GM23338 (cell line): ENCODE measurements around the gene SLC6A5. TPM values are rescaled to one million over a fixed set of nuclear protein-coding genes. Genes with fewer than 3 reads are reported as not detected.

Experiments
- ATAC-seq: fragments of 200-7000 bp; cut with Tn5 transposase; 3 replicates; pipeline ENCODE4 v1.9.1; 2020
- DNase-seq: peaks from one replicate; pipeline ENCODE4 v3.0.0-alpha.2; 2015; ENCODE audit warnings: low spot score
- H2AFZ ChIP-seq: fragments of 200-600 bp; sonication (generic); 2 replicates; pipeline ENCODE4 v1.8.0; 2016; ENCODE audit warnings: antibody characterized with exemption, mild to moderate bottlenecking, moderate library complexity
- H3F3A ChIP-seq: fragments of 200-600 bp; sonication (generic); replicated peaks from 2 replicates; pipeline ENCODE4 v1.8.0; 2017; ENCODE audit warnings: antibody characterized with exemption, mixed run types, low read depth
- H3K27ac ChIP-seq: fragments of 200-600 bp; sonication (generic); 2 replicates; pipeline ENCODE4 v1.6.1; 2016; ENCODE audit warnings: low read depth
- H3K27me3 ChIP-seq: fragments of 200-600 bp; sonication (generic); 2 replicates; pipeline ENCODE4 v1.8.0; 2016; ENCODE audit warnings: mild to moderate bottlenecking, mixed run types, moderate library complexity; ENCODE audit not compliant: insufficient read depth
- H3K36me3 ChIP-seq: fragments of 200-600 bp; sonication (generic); 2 replicates; pipeline ENCODE4 v1.8.0; 2016; ENCODE audit warnings: mild to moderate bottlenecking; ENCODE audit not compliant: insufficient read depth
- H3K4me1 ChIP-seq: fragments of 200-600 bp; sonication (generic); 2 replicates; pipeline ENCODE4 v1.8.0; 2016; ENCODE audit warnings: mild to moderate bottlenecking, moderate library complexity; ENCODE audit not compliant: insufficient read depth
- H3K4me2 ChIP-seq: fragments of 200-600 bp; sonication (generic); 2 replicates; pipeline ENCODE4 v1.7.1; 2017; ENCODE audit warnings: mixed run types
- H3K4me3 ChIP-seq: fragments of 200-600 bp; sonication (generic); 2 replicates; pipeline ENCODE4 v1.6.1; 2016; ENCODE audit warnings: mixed run types
- H3K79me2 ChIP-seq: fragments of 200-600 bp; sonication (generic); replicated peaks from 2 replicates; pipeline ENCODE4 v1.8.0; 2017; ENCODE audit warnings: mild to moderate bottlenecking; ENCODE audit not compliant: insufficient read depth
- H3K9me2 ChIP-seq: fragments of 200-600 bp; sonication (generic); 2 replicates; pipeline ENCODE4 v1.8.0; 2017; ENCODE audit not compliant: insufficient read depth
- H4K20me1 ChIP-seq: fragments of 200-600 bp; sonication (generic); replicated peaks from 2 replicates; pipeline ENCODE4 v1.8.0; 2017; ENCODE audit warnings: mild to moderate bottlenecking; ENCODE audit not compliant: insufficient read depth
- H3K27ac Mint-ChIP-seq: 2 replicates; pipeline ENCODE4 v1.8.0; 2020; ENCODE audit warnings: inconsistent platforms, mild to moderate bottlenecking, moderate library complexity, mixed read lengths
- H3K27me3 Mint-ChIP-seq: 3 replicates; pipeline ENCODE4 v1.8.0; 2022; ENCODE audit warnings: low read depth, mild to moderate bottlenecking, moderate library complexity, mixed read lengths, inconsistent platforms; ENCODE audit not compliant: insufficient read depth, poor library complexity
- H3K36me3 Mint-ChIP-seq: 3 replicates; pipeline ENCODE4 v1.8.0; 2021; ENCODE audit warnings: low read depth, mild to moderate bottlenecking, inconsistent platforms, moderate library complexity, mixed read lengths
- H3K4me1 Mint-ChIP-seq: 3 replicates; pipeline ENCODE4 v1.8.0; 2020; ENCODE audit warnings: mild to moderate bottlenecking, inconsistent platforms, mixed read lengths
- H3K4me3 Mint-ChIP-seq: 3 replicates; pipeline ENCODE4 v1.8.0; 2021; ENCODE audit warnings: moderate library complexity, mild to moderate bottlenecking, inconsistent platforms, mixed read lengths
- H3K9me3 Mint-ChIP-seq: 3 replicates; pipeline ENCODE4 v1.8.0; 2020; ENCODE audit warnings: moderate library complexity, mild to moderate bottlenecking, inconsistent platforms, mixed read lengths
- CREB1 ChIP-seq: fragments of 250-450 bp; sonication (Bioruptor Pico); IDR thresholded peaks from 2 replicates; pipeline ENCODE4 v1.5.0; 2020; ENCODE audit warnings: low read depth, mild to moderate bottlenecking, moderate library complexity
- CTCF ChIP-seq, 2 experiments: fragments of 200-600 bp in 1 of 2; sonication (generic) in 1 of 2; conservative IDR thresholded peaks; 2 replicates each; pipeline versions ENCODE4 v1.5.1 to v1.6.1; 2016 to 2017; ENCODE audit warnings: antibody characterized with exemption in 2 of 2, low read depth in 2 of 2, mild to moderate bottlenecking in 2 of 2, moderate library complexity in 1 of 2
- EZH2 ChIP-seq: fragments of 200-600 bp; sonication (generic); IDR thresholded peaks from one replicate; pipeline ENCODE4 v1.8.0; 2017; ENCODE audit warnings: antibody characterized with exemption, mild to moderate bottlenecking, low read depth; ENCODE audit not compliant: unreplicated experiment
- EZH2phosphoT487 ChIP-seq: fragments of 200-600 bp; sonication (generic); IDR thresholded peaks from one replicate; pipeline ENCODE4 v1.8.1; 2018; ENCODE audit warnings: antibody characterized with exemption; ENCODE audit not compliant: unreplicated experiment
- JUNB ChIP-seq: IDR thresholded peaks from one replicate; pipeline ENCODE4 v1.6.1; 2016; ENCODE audit warnings: antibody characterized with exemption; ENCODE audit not compliant: unreplicated experiment
- NANOG ChIP-seq: IDR thresholded peaks from 2 replicates; pipeline ENCODE4 v1.6.1; 2016; ENCODE audit warnings: antibody characterized with exemption, borderline replicate concordance
- POLR2AphosphoS5 ChIP-seq: IDR thresholded peaks from 2 replicates; pipeline ENCODE4 v1.6.1; 2016; ENCODE audit warnings: antibody characterized with exemption, low read depth
- REST ChIP-seq: IDR thresholded peaks from one replicate; pipeline ENCODE4 v1.6.1; 2018; ENCODE audit warnings: antibody characterized with exemption; ENCODE audit not compliant: unreplicated experiment
- STAT1 ChIP-seq: IDR thresholded peaks from one replicate; pipeline ENCODE4 v1.6.1; 2016; ENCODE audit warnings: antibody characterized with exemption; ENCODE audit not compliant: unreplicated experiment
- ZNF114 ChIP-seq: fragments of 250-450 bp; sonication (Bioruptor Pico); IDR thresholded peaks from 2 replicates; pipeline ENCODE4 v1.5.0; 2020; ENCODE audit warnings: mild to moderate bottlenecking, moderate library complexity
- ZNF331 ChIP-seq: fragments of 250-450 bp; sonication (Bioruptor Pico); IDR thresholded peaks from 2 replicates; pipeline ENCODE4 v1.5.0; 2020; ENCODE audit warnings: low read depth, mild to moderate bottlenecking, moderate library complexity
- ZNF462 ChIP-seq: fragments of 250-450 bp; sonication (Bioruptor Pico); IDR thresholded peaks from 2 replicates; pipeline ENCODE4 v1.5.0; 2020; ENCODE audit warnings: mild to moderate bottlenecking, moderate library complexity
- polyA plus RNA-seq: library from polyadenylated mRNA; unstranded; fragments of >200 nt; fragmentation: Nextera tagmentation; extraction: Ambion mirVana; gene quantifications from 2 replicates; pipeline ENCODE4 v1.2.1, GENCODE V29; 2016
- total RNA-seq: library from RNA; depleted of rRNA; stranded (reverse); fragments of >200 nt; shearing (Covaris generic); gene quantifications from 2 replicates; pipeline ENCODE4 v1.2.3, GENCODE V29; 2014
- TF ChIP-seq, protein P1 (sequence below): IDR thresholded peaks from 2 replicates; pipeline ENCODE4 v1.6.1; 2016; ENCODE audit warnings: antibody characterized with exemption

The SLC6A5 gene
- total and polyA plus RNA-seq, 2 experiments from 2014 or later, result not detected

- Histone ChIP-seq H2AFZ (no peak overlapping the region), H3K9me2 (no peaks in the 10 kb centered on the region), H3K79me2 (no peaks in the 10 kb centered on the region), H3K27me3 (no peaks in the 10 kb centered on the region), H3K27ac (no peak overlapping the region), H3K4me2 (no peak overlapping the region), H3F3A (no peaks in the 10 kb centered on the region), H3K4me3 (no peak overlapping the region), H4K20me1 (no peaks in the 10 kb centered on the region), H3K4me1 (peaks cover 7% of the 10 kb centered on the region; the same call in 1 of the 2 replicates), H3K36me3 (no peaks in the 10 kb centered on the region)
- Mint-ChIP-seq H3K27ac (no peak overlapping the region), H3K4me1 (peaks cover 21% of the 10 kb centered on the region), H3K27me3 (peaks cover 6% of the 10 kb centered on the region), H3K9me3 (no peaks in the 10 kb centered on the region; the same call in 2 of the 3 replicates), H3K36me3 (no peaks in the 10 kb centered on the region), H3K4me3 (no peak overlapping the region)
- no peak for TF ChIP-seq JUNB
- TF ChIP-seq ZNF462, result no peak
- TF ChIP-seq ZNF114, result no peak
- TF ChIP-seq EZH2phosphoT487, result no peak
- TF ChIP-seq REST, result no peak
- TF ChIP-seq CREB1 (CRISPR knock-in tag), result no peak
- TF ChIP-seq EZH2, result no peak
- TF ChIP-seq, protein P1, sequence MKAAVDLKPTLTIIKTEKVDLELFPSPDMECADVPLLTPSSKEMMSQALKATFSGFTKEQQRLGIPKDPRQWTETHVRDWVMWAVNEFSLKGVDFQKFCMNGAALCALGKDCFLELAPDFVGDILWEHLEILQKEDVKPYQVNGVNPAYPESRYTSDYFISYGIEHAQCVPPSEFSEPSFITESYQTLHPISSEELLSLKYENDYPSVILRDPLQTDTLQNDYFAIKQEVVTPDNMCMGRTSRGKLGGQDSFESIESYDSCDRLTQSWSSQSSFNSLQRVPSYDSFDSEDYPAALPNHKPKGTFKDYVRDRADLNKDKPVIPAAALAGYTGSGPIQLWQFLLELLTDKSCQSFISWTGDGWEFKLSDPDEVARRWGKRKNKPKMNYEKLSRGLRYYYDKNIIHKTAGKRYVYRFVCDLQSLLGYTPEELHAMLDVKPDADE, result no peak
- no peak for TF ChIP-seq NANOG
- no peak for TF ChIP-seq ZNF331
- no peak for TF ChIP-seq CTCF (conservative IDR thresholded peaks at IDR 0.05; ENCODE audit: low read depth in 2 of 2)
- no peak for TF ChIP-seq POLR2AphosphoS5
- no peak for TF ChIP-seq STAT1
- DNase-seq (no peak), ATAC-seq (no peak)
These were observed 41.0 kb downstream of the SLC6A5 start for GRCh38 chr11:20640401-20640800.
